ENCODE results near the gene PHF21B.

The PHF21B gene

GRCh38 chr22:44952863-44953746 is 56.7 kb downstream of the PHF21B start:
- no peak overlapping the region for H3K4me3 ChIP-seq
- no peak for TF ChIP-seq CTCF (IDR thresholded peaks at IDR 0.05)

DNA sequence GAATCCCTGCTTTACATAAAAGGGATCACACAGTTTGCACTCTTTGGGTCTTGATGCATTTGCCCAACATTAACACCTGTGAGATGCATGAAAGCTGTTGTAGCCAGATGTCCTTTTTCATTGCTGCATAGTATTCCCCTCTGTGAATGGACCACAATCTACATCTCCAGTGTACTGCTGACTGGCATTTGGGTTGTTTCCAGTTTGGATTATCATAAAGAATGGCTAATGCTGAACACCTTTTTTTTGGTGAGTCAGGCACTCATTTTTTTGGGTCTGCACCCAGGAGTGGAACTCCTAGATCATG is 58.3 kb downstream of the PHF21B start:
- Histone ChIP-seq H3K4me1 (no peaks in the 10 kb centered on the region), H3K27me3 (peaks cover 0 to 42% of the 10 kb centered on the region in 2 donors), H3K36me3 (no peaks in the 10 kb centered on the region), H3K9me3 (peaks cover 0 to 5% (median 3%) of the 10 kb centered on the region in 3 donors), H3K27ac (no peak overlapping the region), H3K4me3 (no peak overlapping the region)
- DNase-seq, result no peak
- intact Hi-C loops (cut with DNase I; ENCODE audit: low total_unique reads), result no loop called here
- TF ChIP-seq CTCF (IDR thresholded peaks at IDR 0.05), result no peak

More at GRCh38 chr22:44952863-44953746, 56.7 kb downstream of the PHF21B start:
- Histone ChIP-seq H3K27me3 (peaks cover 0 to 43% of the 10 kb centered on the region in 2 donors), H3K4me1 (no peaks in the 10 kb centered on the region), H3K36me3 (no peaks in the 10 kb centered on the region), H3K27ac (no peak overlapping the region), H3K9me3 (peaks cover 0 to 5% (median 3%) of the 10 kb centered on the region in 3 donors)
- intact Hi-C loops (cut with DNase I; ENCODE audit: low total_unique reads), result no loop called here
- no peak for DNase-seq

DNA sequence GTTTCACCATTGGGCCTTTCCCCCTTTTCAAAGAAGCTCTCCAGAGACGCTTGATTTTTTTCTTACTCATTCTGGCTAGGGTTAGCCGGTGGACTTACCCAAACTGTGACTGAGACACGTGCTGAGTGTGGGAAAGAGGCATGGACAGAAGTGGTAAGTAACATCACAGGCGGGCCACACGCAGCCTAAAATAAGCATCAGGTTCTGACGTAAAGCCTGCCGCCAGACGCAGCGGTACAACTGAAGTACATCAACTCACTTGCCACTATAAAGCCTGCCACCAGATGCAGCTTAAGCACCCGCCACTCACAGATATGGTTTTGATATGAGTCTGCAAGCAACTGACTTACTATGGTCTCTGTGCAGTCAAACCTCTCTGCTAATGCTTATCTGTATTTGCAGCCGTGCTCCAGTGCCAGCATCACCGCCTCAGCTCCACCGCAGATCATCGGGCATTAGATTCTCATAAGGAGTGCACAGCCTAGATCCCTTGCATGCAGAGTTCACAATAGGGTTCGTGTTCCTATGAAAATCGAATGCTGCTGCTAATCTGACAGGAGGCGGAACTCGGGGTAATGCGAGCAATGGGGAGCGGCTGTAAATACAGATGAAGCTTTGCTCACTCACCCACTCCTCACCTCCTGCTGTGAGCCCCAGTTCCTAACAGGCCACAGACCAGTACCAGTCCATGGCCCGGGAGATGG is 58.8 kb downstream of the PHF21B start:
- H3K27me3 ChIP-seq, result peaks cover 0 to 41% of the 10 kb centered on the region in 2 donors
- no peak overlapping the region for H3K4me3 ChIP-seq
- no peak overlapping the region for H3K27ac ChIP-seq
- peaks cover 0 to 5% (median 3%) of the 10 kb centered on the region in 3 donors for H3K9me3 ChIP-seq
- TF ChIP-seq CTCF (IDR thresholded peaks at IDR 0.05), result no peak
- H3K4me1 ChIP-seq, result no peaks in the 10 kb centered on the region
- H3K36me3 ChIP-seq, result no peaks in the 10 kb centered on the region
- no peak for DNase-seq
- intact Hi-C loops (cut with DNase I; ENCODE audit: low total_unique reads), result no loop called here

GRCh38 chr22:44947846-44948245 is 62.0 kb downstream of the PHF21B start:
- intact Hi-C loops (cut with DNase I; ENCODE audit: low total_unique reads), result no loop called here
- peaks cover 0 to 45% of the 10 kb centered on the region in 2 donors for H3K27me3 ChIP-seq
- peaks cover 0 to 5% (median 3%) of the 10 kb centered on the region in 3 donors for H3K9me3 ChIP-seq
- no peak for DNase-seq
- no peak overlapping the region for H3K27ac ChIP-seq
- no peaks in the 10 kb centered on the region for H3K36me3 ChIP-seq
- no peaks in the 10 kb centered on the region for H3K4me1 ChIP-seq
- TF ChIP-seq CTCF (IDR thresholded peaks at IDR 0.05), result no peak
- H3K4me3 ChIP-seq, result no peak overlapping the region

- DNase-seq, result no peak
- no peak overlapping the region for H3K27ac ChIP-seq
- no peak overlapping the region for H3K4me3 ChIP-seq
- H3K4me1 ChIP-seq, result no peaks in the 10 kb centered on the region
- peaks cover 0 to 52% of the 10 kb centered on the region in 2 donors for H3K27me3 ChIP-seq
- intact Hi-C loops (cut with DNase I; ENCODE audit: low total_unique reads), result no loop called here
- H3K36me3 ChIP-seq, result no peaks in the 10 kb centered on the region
- TF ChIP-seq CTCF (IDR thresholded peaks at IDR 0.05), result no peak
- H3K9me3 ChIP-seq, result peaks cover 0 to 5% (median 3%) of the 10 kb centered on the region in 3 donors
These were observed 62.8 kb downstream of the PHF21B start for GRCh38 chr22:44947049-44947448.

Data from tibial artery (tissue), 4 donors.